Thyroid gland (tissue), 4 donors: ENCODE data around the gene ATP6V1D. TPM values are rescaled to one million over a fixed set of nuclear protein-coding genes. Genes with fewer than 3 reads are reported as not detected.
"Not testable (repeated sequence)": the region's sequence is repeated elsewhere in the genome, so short reads cannot be mapped to it uniquely, and the experiment has no call there.

Experiments
- DNase-seq, 2 donors: peaks; one replicate each; pipeline ENCODE4 v3.0.0-alpha.2; 2019
- H3K27ac ChIP-seq, 3 donors: fragments of 200-600 bp; sonication (generic); 1 replicate in 2 of 3; 2 replicates in 1 of 3; pipeline ENCODE4 v1.5.1; 2016 to 2019; ENCODE audit warnings: mild to moderate bottlenecking in 1 of 3, moderate library complexity in 1 of 3
- H3K27me3 ChIP-seq: fragments of 200-600 bp; sonication (generic); one replicate; pipeline ENCODE4 v1.5.1; 2019
- H3K36me3 ChIP-seq, 2 donors: fragments of 200-600 bp; sonication (generic); one replicate each; pipeline ENCODE4 v1.5.1; 2016 to 2019
- H3K4me1 ChIP-seq, 2 donors: fragments of 200-600 bp; sonication (generic); one replicate each; pipeline ENCODE4 v1.5.1; 2017 to 2019
- H3K4me3 ChIP-seq, 3 donors: fragments of 200-600 bp; sonication (generic); replicated peaks in 1 of 3; 1 replicate in 2 of 3; 2 replicates in 1 of 3; pipeline ENCODE4 v1.5.1; 2016; ENCODE audit warnings: mild to moderate bottlenecking in 1 of 3
- H3K9me3 ChIP-seq: fragments of 200-600 bp; sonication (generic); one replicate; pipeline ENCODE4 v1.5.1; 2017
- CTCF ChIP-seq, 6 experiments: fragments of 200-600 bp in 3 of 6; fragments of 450-650 bp in 3 of 6; sonication (generic) in 3 of 6; IDR thresholded peaks; one replicate each; pipeline ENCODE4 v1.5.1; 2016 to 2019; ENCODE audit warnings: antibody characterized with exemption in 6 of 6, mild to moderate bottlenecking in 2 of 6, inconsistent platforms in 1 of 6, moderate library complexity in 1 of 6
- POLR2A ChIP-seq, 2 donors: fragments of 450-650 bp; IDR thresholded peaks; one replicate each; pipeline ENCODE4 v1.6.1; 2017; ENCODE audit warnings: antibody characterized with exemption in 2 of 2, mild to moderate bottlenecking in 2 of 2, moderate library complexity in 1 of 2
- WGBS, 2 donors: methylation state at CpG; one replicate each; pipeline ENCODE4 v1.1.5; 2017; 5-methylcytosine and 5-hydroxymethylcytosine counted together
- intact Hi-C: fragments of 100-400 bp; cut with DNase I; formaldehyde crosslinking; loops from one replicate; pipeline ENCODE4 v1.15.1; 2023
- total RNA-seq, 4 donors: library from RNA; depleted of rRNA; stranded (reverse); fragments of >200 nt; gene quantifications; one replicate each; pipeline ENCODE4 v1.2.3, GENCODE V29; 2016

ATP6V1D gene
- total RNA-seq, 4 donors from 2014 or later, result 123 to 220 (median 192) TPM

DNA sequence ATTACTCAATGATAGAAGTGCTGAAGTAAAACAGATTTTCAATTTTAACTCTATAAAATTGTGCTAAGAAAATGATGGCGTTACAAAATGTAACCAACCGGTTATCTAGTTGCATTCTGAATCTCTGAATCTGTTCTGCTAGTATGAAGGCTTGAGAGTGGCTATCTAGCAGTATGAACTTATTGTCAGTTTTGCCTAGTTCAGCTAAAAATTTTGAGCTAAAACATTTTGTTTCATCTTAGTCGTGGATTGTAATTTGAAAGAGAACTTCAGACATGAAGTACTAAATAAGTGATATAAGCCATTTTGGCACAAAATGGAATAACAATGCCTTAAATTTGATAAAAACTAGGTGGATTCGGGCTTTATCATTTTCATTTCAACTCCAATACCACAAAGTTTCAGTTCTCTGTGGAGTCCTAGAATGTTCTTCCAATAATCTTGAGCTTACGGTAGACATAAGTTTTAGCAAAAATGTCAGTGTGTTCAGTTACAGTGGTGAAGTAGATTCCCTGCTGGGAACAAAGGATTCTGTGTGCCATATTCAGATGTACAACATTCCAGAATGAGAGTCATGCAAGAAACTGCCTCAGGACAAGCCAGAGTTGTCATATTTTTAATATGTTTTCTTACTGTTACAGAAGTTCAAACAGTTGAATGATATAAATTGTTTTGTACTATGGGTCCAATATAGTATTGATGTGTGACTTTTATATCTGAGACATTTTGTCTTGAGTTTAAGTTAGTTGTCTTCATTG lies 28.1 kb downstream of the ATP6V1D start:
- Histone ChIP-seq H3K4me3 (no peak overlapping the region), H3K9me3 (no peaks in the 10 kb centered on the region), H3K36me3 (peaks cover 32 to 40% of the 10 kb centered on the region in 2 donors), H3K27me3 (no peaks in the 10 kb centered on the region), H3K27ac (no peak overlapping the region), H3K4me1 (no peaks in the 10 kb centered on the region)
- no peak for DNase-seq
- TF ChIP-seq POLR2A (IDR thresholded peaks at IDR 0.05), result no peak
- TF ChIP-seq CTCF (IDR thresholded peaks at IDR 0.05), result no peak
- WGBS, 2 donors, result 90 to 94% methylated on average over 5 of the region's 5 CpGs
- intact Hi-C loops, result no loop called here

DNA sequence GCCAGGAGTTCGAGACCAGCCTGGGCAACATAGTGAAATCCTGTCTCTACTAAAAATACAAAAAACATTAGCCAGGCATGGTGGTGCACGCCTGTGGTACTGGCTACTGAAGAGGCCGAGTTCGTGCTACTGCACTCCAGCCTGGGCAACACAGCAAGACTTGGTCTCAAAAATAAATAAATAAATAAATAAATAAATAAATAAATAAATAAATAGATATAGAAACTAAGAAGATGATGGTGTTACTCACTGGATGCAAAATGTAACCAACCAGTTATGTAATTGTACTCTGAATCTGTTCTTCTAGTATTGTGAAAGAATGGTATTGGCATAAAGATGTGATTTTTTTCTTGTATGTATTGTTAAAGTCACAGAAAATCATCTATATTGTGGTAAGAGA lies 29.9 kb downstream of the ATP6V1D start:
- intact Hi-C loops, DNase-seq, H3K4me1 ChIP-seq, H3K27me3 ChIP-seq, H3K27ac ChIP-seq, H3K4me3 ChIP-seq, H3K9me3 ChIP-seq: not testable (repeated sequence)
- peaks cover 19 to 31% of the 10 kb centered on the region in 2 donors for H3K36me3 ChIP-seq
- WGBS, 2 donors, result 98 to 99% methylated on average over 4 of the region's 4 CpGs

DNA sequence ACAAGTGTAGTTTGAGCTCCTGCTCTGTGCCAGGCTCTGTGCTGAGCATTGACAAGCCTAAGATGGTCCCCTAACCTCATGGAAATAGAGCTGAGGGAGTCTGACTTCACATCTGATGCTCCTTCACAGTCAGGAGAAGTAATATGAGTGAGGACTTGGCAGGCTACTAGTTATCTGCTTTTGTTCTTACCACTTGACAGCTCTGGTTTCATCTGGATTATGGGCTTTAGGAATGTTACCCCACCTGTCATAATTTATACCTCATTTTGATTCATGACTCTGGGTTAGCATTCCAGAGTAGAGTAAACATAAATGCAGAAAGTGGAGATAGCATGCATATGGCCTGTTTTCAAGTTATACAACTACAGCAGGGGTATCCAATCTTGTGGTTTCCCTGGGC lies 40.5 kb downstream of the ATP6V1D start:
- TF ChIP-seq POLR2A (IDR thresholded peaks at IDR 0.05), result no peak
- no peak for TF ChIP-seq CTCF (IDR thresholded peaks at IDR 0.05)
- Histone ChIP-seq H3K27me3 (no peaks in the 10 kb centered on the region), H3K4me3 (no peak overlapping the region), H3K27ac (no peak overlapping the region), H3K9me3 (no peaks in the 10 kb centered on the region), H3K4me1 (peaks cover 0 to 5% of the 10 kb centered on the region in 2 donors), H3K36me3 (peaks cover 7 to 10% of the 10 kb centered on the region in 2 donors)
- intact Hi-C loops, result no loop called here
- no peak for DNase-seq

DNA sequence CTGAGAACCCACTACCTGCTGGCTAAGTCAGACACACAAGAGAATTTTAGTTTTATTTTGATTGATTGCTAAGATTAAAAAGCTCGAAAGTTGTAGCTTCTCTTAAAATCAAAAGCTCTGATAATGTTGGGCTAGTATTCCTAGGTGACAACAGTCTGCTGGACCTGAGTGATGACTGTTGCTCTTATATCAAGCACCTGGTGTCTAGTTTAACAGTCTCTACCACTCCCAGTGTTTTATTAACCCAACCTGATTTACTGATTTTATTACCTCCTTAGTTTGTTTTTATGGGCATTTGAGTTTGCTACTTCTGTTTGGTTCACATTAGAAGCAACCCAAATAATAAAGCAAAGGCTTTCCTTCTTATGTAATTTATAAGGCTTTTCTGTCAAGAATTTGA lies 41.8 kb downstream of the ATP6V1D start:
- 84 to 95% methylated on average over 1 of the region's 1 CpG for WGBS, 2 donors
- H3K9me3 ChIP-seq, result no peaks in the 10 kb centered on the region
- no peak overlapping the region for H3K4me3 ChIP-seq
- no peaks in the 10 kb centered on the region for H3K27me3 ChIP-seq
- H3K27ac ChIP-seq, result no peak overlapping the region
- TF ChIP-seq POLR2A (IDR thresholded peaks at IDR 0.05) (no peak), CTCF (IDR thresholded peaks at IDR 0.05) (no peak)
- peaks cover 0 to 10% of the 10 kb centered on the region in 2 donors for H3K36me3 ChIP-seq
- intact Hi-C loops, result no loop called here
- DNase-seq, result no peak
- H3K4me1 ChIP-seq, result peaks cover 0 to 5% of the 10 kb centered on the region in 2 donors

- no peaks in the 10 kb centered on the region for H3K27me3 ChIP-seq
- H3K4me3 ChIP-seq, result no peak overlapping the region
- intact Hi-C loops, result no loop called here
- WGBS, 2 donors, result 92 to 98% methylated on average over 1 of the region's 1 CpG
- no peak overlapping the region for H3K27ac ChIP-seq
- peaks cover 7 to 10% of the 10 kb centered on the region in 2 donors for H3K4me1 ChIP-seq
- no peaks in the 10 kb centered on the region for H3K9me3 ChIP-seq
- TF ChIP-seq CTCF (IDR thresholded peaks at IDR 0.05), result no peak
- TF ChIP-seq POLR2A (IDR thresholded peaks at IDR 0.05), result no peak
- no peaks in the 10 kb centered on the region for H3K36me3 ChIP-seq
- no peak for DNase-seq
These were observed 46.5 kb downstream of the ATP6V1D start for GRCh38 chr14:67313153-67313552.
